ENCODE data around the gene FGF8.

The FGF8 gene

GRCh38 chr10:101780187-101780817 lies 4.4 kb upstream of the FGF8 start:
- Histone ChIP-seq H4K20me1 (ENCODE audit: insufficient read depth, low read length) (0 out of 2 replicates have a peak, but pooled peaks cover 3% of the 10 kb centered on the region), H3K4me1 (ENCODE audit: low read length) (peaks cover 41% of the 10 kb centered on the region), H2AFZ (ENCODE audit: low read depth, low read length) (peak overlapping the region; percentile 19; the same call in 1 of the 2 replicates), H3K79me2 (ENCODE audit: low read length) (peaks cover 17% of the 10 kb centered on the region), H3K4me2 (ENCODE audit: low read length) (peak overlapping the region; percentile 91), H3K4me3 (ENCODE audit: low read length) (peak overlapping the region; percentile 71), H3K36me3 (replicated peaks; ENCODE audit: low read depth, low read length) (peaks cover 7% of the 10 kb centered on the region), H3K27me3 (ENCODE audit: low read depth, low read length) (no peaks in the 10 kb centered on the region), H3K9me3 (ENCODE audit: insufficient read depth, low read length) (no peaks in the 10 kb centered on the region), H3K9ac (ENCODE audit: low read length) (peak overlapping the region; percentile 40; the same call in 1 of the 2 replicates), H3K27ac (ENCODE audit: low read length) (no peak overlapping the region)
- TF ChIP-seq CTCF (IDR thresholded peaks at IDR 0.05; ENCODE audit: low read depth, low read length) (no peak), EZH2phosphoT487 (IDR thresholded peaks at IDR 0.05; ENCODE audit: low read depth) (no peak)

- Histone ChIP-seq H4K20me1 (ENCODE audit: insufficient read depth, low read length) (0 out of 2 replicates have a peak, but pooled peaks cover 3% of the 10 kb centered on the region), H3K4me1 (ENCODE audit: low read length) (peaks cover 41% of the 10 kb centered on the region), H3K9me3 (ENCODE audit: insufficient read depth, low read length) (no peaks in the 10 kb centered on the region), H3K36me3 (replicated peaks; ENCODE audit: low read depth, low read length) (peaks cover 3% of the 10 kb centered on the region), H3K4me3 (ENCODE audit: low read length) (peak overlapping the region; percentile 71), H3K4me2 (ENCODE audit: low read length) (peak overlapping the region; percentile 91), H3K9ac (ENCODE audit: low read length) (peak overlapping the region; percentile 40; the same call in 1 of the 2 replicates), H3K27me3 (ENCODE audit: low read depth, low read length) (no peaks in the 10 kb centered on the region), H2AFZ (ENCODE audit: low read depth, low read length) (peak overlapping the region; percentile 19; the same call in 1 of the 2 replicates), H3K27ac (ENCODE audit: low read length) (no peak overlapping the region), H3K79me2 (ENCODE audit: low read length) (peaks cover 17% of the 10 kb centered on the region)
- TF ChIP-seq CTCF (IDR thresholded peaks at IDR 0.05; ENCODE audit: low read depth, low read length), result peak; percentile 59
- no peak for TF ChIP-seq EZH2phosphoT487 (IDR thresholded peaks at IDR 0.05; ENCODE audit: low read depth)
These were observed 3.8 kb upstream of the FGF8 start for GRCh38 chr10:101779544-101780186.

GRCh38 chr10:101778781-101779543 lies 3.0 kb upstream of the FGF8 start:
- H3K27me3 ChIP-seq (ENCODE audit: low read depth, low read length), result no peaks in the 10 kb centered on the region
- peak overlapping the region; percentile 91 for H3K4me2 ChIP-seq (ENCODE audit: low read length)
- H3K27ac ChIP-seq (ENCODE audit: low read length), result no peak overlapping the region
- 0 out of 2 replicates have a peak, but pooled peaks cover 3% of the 10 kb centered on the region for H4K20me1 ChIP-seq (ENCODE audit: insufficient read depth, low read length)
- peak overlapping the region; percentile 71 for H3K4me3 ChIP-seq (ENCODE audit: low read length)
- no peaks in the 10 kb centered on the region for H3K36me3 ChIP-seq (replicated peaks; ENCODE audit: low read depth, low read length)
- H3K9me3 ChIP-seq (ENCODE audit: insufficient read depth, low read length), result no peaks in the 10 kb centered on the region
- TF ChIP-seq CTCF (IDR thresholded peaks at IDR 0.05; ENCODE audit: low read depth, low read length) (no peak), EZH2phosphoT487 (IDR thresholded peaks at IDR 0.05; ENCODE audit: low read depth) (no peak)
- peaks cover 41% of the 10 kb centered on the region for H3K4me1 ChIP-seq (ENCODE audit: low read length)
- H2AFZ ChIP-seq (ENCODE audit: low read depth, low read length), result no peak overlapping the region
- peaks cover 17% of the 10 kb centered on the region for H3K79me2 ChIP-seq (ENCODE audit: low read length)
- peak overlapping the region; percentile 34; the same call in 1 of the 2 replicates for H3K9ac ChIP-seq (ENCODE audit: low read length)
